HG02798 (cell line): Measurements from ENCODE around the gene PHKB.
A peak's percentile ranks its signal among the peaks of the same experiment; 100 is the strongest.
"Not testable (repeated sequence)": the region's sequence is repeated elsewhere in the genome, so short reads cannot be mapped to it uniquely, and the experiment has no call there.

Source experiments
- ATAC-seq: cut with Tn5 transposase; IDR thresholded peaks from one replicate; pipeline ENCODE4 v1.9.1; 2021; ENCODE audit warnings: mild to moderate bottlenecking; ENCODE audit not compliant: unreplicated experiment, poor library complexity

The PHKB gene

DNA sequence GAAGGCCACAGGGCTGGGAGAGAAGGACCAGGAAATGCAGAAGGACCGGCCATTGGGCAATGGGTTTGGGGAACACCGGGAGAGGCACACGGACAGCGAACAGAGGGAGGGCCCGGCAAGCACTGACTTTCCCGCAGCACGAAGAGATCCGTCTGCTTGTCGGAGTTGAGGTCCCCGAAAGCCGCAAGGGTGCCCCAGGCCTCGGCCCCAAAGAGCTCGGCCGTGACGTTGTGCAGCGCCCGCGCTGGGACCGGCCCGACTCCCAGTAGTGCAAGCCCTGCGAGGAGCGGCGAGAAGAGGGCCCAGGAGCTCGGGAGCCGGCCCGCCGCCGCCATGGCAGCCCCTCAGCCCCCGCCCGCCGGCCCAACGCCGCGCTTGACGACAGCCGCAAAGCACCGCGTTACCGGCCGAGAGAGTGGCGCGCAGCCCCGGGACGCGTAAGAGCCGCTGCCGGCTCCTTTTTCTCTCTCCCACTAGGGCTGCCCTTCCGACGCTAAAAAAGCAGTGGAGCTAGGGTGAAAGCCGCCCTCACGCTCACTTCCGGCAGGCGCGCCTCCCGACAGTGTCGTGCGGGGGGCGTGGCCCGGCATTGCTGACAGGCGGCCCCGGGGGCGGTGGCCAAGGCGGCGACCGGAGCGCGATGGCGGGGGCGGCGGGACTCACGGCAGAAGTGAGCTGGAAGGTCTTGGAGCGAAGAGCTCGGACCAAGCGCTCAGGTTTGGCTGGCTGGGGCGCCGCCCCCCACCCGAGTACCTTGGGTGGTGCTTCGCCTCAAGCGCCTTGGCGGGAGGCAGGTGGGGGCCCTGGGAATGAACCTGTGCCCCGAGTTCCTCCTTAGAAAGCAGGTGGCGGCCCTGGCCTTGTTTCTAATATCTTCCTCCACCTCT lies at the start of gene PHKB, which contains the start of gene ITFG1:
Gene PHKB, plus strand, starts transcription at position 621 of the 887 bp plus-strand sequence. Its CDS starts 20 bp downstream, at position 641.
Gene ITFG1, minus strand, starts transcription at position 353 of the 887 bp plus-strand sequence. Its CDS starts 18 bp downstream, at position 335.
- ATAC-seq = peak; percentile 85

GRCh38 chr16:47413041-47413440 lies 48.1 kb upstream of the PHKB start:
- ATAC-seq = no peak

DNA sequence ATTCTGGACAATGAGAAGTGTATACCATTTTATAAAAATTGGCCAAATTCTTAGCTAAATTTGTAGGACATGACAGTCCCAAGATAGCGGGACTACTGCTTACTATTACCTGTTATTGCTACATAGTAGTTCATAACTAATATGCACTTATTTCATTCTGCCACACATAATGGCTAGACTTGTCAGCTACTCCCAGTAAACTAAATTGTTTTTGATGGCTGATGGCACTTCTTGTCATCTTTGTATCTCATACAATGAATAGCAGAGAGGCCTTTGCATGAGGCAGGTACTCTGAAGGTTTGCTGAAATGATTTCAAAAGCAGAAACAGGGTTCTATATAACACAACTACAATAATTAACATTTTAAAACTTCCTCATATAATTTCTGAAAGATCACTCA lies 44.3 kb upstream of the PHKB start:
- no peak for ATAC-seq

DNA sequence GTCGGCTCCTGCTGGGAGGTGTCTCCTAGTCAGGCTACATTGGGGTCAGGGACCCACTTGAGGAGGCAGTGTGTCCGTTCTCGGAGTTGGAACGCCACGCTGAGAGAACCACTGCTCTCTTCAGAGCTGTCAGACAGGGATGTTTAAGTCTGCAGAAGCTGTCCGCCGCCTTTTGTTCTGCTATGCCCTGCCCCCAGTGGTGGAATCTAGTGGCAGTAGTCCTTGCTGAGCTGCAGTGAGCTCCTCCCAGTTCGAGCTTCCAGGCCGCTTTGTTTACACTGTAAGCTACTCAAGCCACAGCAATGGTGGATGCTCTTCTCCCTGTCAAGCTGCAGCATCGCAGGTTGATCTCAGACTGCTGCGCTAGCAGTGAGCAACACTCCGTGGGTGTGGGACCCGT lies 36.3 kb upstream of the PHKB start:
- ATAC-seq = no peak

GRCh38 chr16:47426806-47427205 lies 34.3 kb upstream of the PHKB start:
- ATAC-seq = no peak

DNA sequence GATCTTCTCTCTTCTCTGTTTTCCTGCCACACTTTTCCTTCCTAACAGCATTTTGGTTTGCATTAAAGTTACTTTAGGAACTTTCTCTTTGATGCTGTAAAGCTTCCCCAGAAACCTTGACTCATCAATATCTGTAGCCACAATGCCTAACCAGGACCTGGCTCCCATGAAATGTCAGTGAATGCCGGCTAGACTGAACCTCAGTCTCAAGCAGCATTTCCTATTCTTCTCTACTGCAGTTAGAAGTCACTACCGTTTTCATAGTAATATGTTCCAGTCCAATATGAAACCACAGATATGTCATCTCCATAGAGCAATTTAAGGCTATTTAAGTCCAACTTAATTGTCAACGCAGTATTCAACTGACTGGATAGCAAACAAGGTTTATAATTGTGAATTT lies 29.2 kb upstream of the PHKB start:
- ATAC-seq = no peak

DNA sequence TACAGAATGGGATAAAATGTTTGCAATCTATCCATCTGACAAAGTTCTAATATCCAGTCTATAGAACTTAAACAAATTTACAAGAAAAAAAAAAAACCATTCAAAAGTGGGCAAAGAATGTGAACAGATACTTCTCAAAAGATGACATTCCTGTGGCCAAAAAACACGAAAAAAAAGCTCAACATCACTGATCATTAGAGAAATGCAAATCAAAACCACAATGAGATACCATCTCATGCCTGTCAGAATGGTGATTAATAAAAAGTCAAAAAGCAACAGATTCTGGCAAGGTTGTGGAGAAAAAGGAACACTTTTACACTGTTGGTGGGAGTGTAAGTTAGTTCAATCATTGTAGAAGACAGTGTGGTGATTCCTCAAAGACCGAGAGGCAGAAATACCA lies 26.9 kb upstream of the PHKB start:
- not testable (repeated sequence) for ATAC-seq

- not testable (repeated sequence) for ATAC-seq
Measured at GRCh38 chr16:47440066-47440465, 21.1 kb upstream of the PHKB start.

- ATAC-seq = not testable (repeated sequence)
Measured at GRCh38 chr16:47442884-47443283, 18.2 kb upstream of the PHKB start.

DNA sequence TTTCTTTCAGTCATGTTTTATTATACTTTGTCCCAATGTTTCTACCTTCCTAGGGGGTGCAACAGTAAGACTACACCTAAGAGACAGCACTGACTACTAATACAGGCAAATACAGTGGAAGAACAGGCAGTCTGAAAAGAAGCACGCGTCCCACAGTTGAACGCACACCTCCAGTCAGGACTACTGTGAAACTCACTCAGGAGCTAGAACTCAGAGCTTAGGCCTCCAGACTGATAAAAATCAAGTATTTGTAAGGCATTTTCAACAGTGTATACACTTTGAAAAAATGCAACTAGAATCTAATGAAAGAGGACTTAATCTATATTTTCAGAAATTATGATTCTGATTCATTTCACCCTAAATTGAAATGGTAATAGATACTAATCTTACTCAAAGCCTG lies 14.7 kb upstream of the PHKB start:
- no peak for ATAC-seq

- ATAC-seq = no peak
Measured at GRCh38 chr16:47448830-47449575, 12.1 kb upstream of the PHKB start.

- ATAC-seq = no peak
Measured at GRCh38 chr16:47449788-47450187, 11.3 kb upstream of the PHKB start.

- no peak for ATAC-seq
Measured at GRCh38 chr16:47458331-47458730, 2.8 kb upstream of the PHKB start.

DNA sequence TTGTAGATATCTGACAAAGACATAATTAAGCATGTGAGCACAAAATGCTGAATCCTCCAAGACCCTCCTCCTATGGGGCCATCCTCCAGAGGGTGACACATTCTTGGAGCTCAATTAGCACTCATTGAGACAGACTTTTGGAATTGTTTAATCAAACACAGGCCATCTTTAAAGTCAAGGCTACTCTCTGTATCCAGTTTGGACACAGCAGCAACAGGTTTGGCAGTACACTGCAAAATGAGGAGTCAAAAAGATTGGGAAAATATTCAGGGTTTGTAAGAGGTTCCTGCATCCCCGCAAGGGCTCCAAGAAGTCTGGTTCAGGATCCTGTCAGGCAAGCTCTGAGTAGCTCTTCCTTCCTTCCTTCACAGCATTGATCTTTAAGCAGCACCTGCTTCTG lies 1.5 kb upstream of the PHKB start:
- ATAC-seq = no peak

GRCh38 chr16:47460359-47460710 lies 796 bp upstream of the PHKB start:
- no peak for ATAC-seq

GRCh38 chr16:47461598-47462266 lies 601 bp downstream of the PHKB start:
- peak; percentile 27 for ATAC-seq

GRCh38 chr16:47463771-47464624 lies 2.9 kb downstream of the PHKB start:
- ATAC-seq = no peak

- no peak for ATAC-seq
Measured at GRCh38 chr16:47465919-47466630, 4.9 kb downstream of the PHKB start.

DNA sequence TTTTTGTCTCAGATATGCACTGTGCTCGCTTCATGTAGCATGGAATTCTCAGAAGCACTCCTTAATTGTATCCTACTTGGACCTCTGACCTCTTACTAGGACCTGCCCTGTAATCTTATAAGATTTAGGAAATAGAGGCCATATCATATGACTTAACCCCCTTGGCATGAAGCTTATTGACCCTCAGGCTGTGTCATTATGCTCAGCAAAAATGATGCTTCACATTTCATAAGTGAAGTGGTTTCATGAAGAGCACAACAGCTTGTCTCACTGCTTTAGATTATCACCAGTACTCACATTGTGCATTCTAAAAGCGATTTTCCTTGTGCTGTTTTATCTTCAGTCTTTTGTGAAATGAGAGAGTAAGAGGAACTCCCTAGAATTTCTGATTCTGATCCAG lies 6.4 kb downstream of the PHKB start:
- no peak for ATAC-seq
